ENCODE results near the gene NCKAP5L.
A peak's percentile ranks its signal among the peaks of the same experiment; 100 is the strongest.
"Not testable (repeated sequence)": the region's sequence is repeated elsewhere in the genome, so short reads cannot be mapped to it uniquely, and the experiment has no call there.

The NCKAP5L gene, protein sequence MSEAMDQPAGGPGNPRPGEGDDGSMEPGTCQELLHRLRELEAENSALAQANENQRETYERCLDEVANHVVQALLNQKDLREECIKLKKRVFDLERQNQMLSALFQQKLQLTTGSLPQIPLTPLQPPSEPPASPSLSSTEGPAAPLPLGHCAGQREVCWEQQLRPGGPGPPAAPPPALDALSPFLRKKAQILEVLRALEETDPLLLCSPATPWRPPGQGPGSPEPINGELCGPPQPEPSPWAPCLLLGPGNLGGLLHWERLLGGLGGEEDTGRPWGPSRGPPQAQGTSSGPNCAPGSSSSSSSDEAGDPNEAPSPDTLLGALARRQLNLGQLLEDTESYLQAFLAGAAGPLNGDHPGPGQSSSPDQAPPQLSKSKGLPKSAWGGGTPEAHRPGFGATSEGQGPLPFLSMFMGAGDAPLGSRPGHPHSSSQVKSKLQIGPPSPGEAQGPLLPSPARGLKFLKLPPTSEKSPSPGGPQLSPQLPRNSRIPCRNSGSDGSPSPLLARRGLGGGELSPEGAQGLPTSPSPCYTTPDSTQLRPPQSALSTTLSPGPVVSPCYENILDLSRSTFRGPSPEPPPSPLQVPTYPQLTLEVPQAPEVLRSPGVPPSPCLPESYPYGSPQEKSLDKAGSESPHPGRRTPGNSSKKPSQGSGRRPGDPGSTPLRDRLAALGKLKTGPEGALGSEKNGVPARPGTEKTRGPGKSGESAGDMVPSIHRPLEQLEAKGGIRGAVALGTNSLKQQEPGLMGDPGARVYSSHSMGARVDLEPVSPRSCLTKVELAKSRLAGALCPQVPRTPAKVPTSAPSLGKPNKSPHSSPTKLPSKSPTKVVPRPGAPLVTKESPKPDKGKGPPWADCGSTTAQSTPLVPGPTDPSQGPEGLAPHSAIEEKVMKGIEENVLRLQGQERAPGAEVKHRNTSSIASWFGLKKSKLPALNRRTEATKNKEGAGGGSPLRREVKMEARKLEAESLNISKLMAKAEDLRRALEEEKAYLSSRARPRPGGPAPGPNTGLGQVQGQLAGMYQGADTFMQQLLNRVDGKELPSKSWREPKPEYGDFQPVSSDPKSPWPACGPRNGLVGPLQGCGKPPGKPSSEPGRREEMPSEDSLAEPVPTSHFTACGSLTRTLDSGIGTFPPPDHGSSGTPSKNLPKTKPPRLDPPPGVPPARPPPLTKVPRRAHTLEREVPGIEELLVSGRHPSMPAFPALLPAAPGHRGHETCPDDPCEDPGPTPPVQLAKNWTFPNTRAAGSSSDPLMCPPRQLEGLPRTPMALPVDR (N-terminal part only)

DNA sequence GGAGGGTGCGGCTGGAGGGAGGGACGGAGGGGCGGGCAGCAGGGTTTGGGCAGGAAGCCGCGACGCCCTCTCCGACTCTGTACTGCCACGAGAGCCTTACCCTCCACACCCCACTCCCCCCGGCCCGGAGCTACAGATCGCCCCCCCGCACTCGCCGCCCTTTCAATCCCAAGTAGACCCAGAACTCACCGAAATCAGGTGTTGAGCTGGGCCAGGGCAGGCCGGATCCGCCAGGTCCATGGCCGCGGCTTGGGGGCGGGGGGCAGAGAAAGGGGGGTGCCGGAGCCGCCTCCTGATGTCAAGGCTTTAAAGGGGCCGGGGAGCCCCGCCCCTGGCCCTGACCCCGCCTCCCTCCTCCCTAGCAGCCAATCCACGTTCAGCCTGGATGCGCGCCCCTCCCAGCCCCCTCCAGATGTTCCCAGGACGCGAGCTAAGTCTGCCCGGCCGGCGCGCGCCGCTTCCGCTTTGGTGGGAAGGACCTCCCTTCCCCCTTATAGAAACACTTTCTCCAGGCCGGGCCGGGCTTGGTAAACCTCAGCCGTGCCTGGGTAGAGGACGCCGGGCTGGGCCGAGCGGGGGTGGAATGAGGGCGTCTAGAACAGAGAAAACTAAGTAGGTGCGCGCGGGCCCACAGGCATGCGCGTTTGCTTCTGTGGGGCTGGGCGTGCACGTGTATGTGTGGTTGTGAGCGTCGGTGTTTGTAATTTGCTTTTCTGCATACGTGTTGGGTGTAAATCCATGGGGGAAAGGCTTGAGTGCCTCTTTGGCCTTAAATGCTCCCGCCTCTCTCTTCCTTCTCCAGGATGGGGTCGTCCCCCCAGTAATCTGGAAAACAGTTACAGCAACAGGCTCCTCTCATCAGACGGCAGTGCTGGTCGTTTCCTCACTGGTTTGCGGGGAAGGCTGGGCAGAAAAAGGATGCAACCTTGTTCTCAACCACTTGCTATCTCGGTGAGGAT, at the start of gene NCKAP5L:
Gene NCKAP5L, minus strand, starts transcription at position 281 of the 959 bp plus-strand sequence. CDS start 24,369 bp downstream, outside the sequence.
- peak; percentile 92 for DNase-seq

DNA sequence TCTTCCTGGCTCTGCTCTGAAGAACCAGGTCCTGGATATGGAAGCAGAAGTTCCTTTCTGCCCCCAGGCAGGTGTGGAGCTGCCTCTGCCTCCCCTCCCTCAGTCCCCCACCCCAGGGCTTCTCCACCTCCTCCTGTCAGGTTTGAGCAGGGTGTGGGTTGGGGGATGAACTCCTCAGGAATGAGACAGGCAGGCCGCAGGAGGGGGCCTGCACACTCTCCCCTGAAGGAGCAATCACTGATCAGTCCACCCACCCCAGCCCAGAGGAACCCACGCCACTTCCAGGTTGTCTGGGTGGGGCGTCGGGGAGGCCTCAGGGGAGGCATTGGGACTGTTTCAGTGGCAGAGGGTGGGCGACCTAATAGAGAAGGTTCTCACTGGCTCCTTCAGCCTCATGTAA, 48.9 kb upstream of the NCKAP5L start:
- DNase-seq, result no peak

GRCh38 chr12:49876070-49876469, 47.9 kb upstream of the NCKAP5L start:
- no peak for DNase-seq

DNA sequence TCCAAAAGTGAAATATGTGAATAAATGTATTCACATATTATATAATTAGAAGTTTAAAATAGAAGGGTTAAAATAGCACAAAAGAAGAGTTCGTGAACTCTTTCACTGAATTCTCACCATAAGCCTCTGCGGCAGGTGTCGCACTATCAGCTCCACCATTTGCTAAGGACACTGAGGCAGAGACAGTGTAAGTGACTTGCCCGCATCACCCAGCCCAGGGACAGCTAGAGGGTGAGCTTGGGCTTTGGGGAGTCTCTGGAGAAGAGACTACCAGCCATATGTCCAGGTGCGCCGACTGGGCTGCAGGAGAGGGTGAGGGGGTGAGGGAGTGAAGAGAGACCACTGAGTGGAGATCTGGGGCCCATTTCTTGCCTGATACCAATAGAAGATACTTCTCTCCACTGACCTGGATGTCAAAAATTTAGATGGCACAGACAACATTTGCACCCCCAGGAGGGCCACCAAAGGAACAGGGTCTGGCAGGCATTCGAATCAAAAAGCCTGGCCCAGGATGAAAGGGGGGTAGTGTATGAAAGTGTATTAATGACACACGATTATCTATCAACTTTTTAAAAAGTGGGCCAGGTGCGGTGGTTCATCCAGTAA, 47.0 kb upstream of the NCKAP5L start:
- no peak for DNase-seq

GRCh38 chr12:49874142-49874897, 46.1 kb upstream of the NCKAP5L start:
- DNase-seq, result no peak

DNA sequence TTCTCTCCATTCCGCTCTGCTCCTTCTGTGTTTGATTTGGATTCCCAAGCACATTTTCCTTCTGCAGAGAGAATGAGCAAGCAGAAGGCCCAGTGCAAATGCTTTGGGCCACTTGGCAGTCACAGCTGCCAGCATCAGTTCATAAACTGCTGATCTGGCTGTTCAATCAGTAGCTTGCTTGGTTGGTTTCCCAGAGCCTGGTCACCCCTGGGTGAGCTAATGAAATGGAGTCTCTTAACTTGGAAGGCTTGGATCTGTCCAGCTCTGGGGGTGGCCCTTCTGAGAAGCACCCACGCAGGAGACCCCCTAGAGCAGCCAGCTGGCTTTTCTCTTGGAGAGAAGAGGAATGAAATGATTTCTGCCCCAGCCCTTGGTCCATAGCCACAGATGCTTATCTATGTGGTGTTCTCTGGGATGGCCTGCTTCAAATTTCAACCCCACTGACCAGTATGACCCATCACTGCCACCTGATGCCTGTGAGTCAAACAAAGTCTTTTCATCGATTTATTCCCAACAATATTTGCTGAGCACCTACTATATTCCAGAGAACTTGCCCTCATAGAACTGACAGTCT, 45.2 kb upstream of the NCKAP5L start:
- no peak for DNase-seq

DNA sequence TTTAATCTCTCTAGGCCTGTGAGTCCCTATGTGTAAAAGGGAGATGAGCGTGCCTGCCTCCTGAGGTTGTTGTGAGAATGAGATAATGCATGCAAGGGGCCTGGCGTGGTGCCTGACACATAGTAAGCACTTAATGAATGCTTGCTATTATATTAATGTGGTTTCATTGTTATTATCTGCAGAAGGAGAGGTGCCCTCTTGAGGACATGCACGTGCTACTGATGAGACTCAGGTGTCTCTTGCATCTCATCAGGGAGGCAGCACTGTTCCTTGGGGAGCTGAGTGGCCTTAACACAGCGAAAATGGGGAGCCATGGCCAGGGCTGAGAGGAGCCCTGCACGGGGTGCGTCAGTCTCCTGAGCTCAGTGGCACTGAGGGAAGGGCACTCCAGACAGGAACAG, 44.6 kb upstream of the NCKAP5L start:
- DNase-seq, result no peak

GRCh38 chr12:49872381-49872780, 44.2 kb upstream of the NCKAP5L start:
- DNase-seq, result no peak

- not testable (repeated sequence) for DNase-seq
These were observed 43.6 kb upstream of the NCKAP5L start for GRCh38 chr12:49871811-49872251.

GRCh38 chr12:49871263-49871561, 43.0 kb upstream of the NCKAP5L start:
- no peak for DNase-seq

- DNase-seq, result no peak
These were observed 42.5 kb upstream of the NCKAP5L start for GRCh38 chr12:49870501-49871262.

DNA sequence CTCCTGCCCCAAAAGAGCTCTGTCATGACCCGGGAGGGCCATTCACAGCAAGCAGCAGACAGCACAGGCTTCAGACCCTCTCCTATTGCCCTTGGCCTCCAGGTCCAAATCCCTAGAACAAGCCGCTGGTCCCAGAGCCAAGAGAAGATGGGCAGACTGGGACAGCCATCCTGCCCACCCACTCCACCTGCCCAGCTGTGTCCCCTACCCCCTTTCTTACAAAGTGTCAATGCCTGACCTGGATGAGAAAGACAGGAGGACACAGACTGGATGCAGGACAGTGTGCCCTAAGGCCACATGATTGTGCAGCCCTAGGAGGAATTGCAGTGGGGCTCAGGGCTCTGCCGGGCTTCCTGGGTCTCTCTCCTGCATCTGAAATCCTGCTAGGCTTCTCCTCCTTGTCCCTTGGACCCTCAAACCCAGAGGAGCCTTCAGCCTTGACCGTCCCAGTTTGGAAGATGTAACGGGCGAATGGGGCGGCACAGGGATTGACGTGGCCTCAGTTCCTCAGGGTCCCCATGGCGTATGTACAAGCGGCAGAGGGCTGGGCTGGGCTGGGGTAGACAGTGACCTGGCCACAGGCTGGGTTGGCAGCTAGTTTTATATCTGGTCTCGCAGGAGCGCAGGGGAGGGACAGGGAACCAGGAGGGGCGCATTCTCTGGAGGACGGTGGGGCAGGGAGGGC, 41.7 kb upstream of the NCKAP5L start:
- DNase-seq, result no peak

GRCh38 chr12:49868952-49869815, 41.0 kb upstream of the NCKAP5L start:
- no peak for DNase-seq

DNA sequence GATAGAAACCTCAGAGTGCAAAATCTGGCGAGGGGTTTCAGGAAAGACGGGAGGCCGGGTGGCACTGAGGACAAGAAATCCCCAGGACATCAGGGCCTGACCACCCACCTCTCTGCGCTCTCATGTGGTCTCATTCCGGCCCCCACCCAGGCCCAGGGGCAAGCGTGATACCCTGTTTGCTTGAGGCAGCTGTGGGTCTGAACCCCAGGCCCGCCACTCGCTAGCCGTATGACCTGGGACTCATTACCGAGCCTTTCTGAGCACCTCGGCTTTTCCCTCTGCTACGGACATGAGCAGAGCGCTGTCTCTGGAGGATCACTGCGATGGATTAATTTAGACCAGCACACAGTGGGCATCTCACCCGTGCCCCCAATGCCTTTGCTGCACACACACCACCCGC, 40.2 kb upstream of the NCKAP5L start:
- DNase-seq, result no peak

- no peak for DNase-seq
These were observed 39.5 kb upstream of the NCKAP5L start for GRCh38 chr12:49867570-49868341.

- peak; percentile 75 for DNase-seq
These were observed 38.8 kb upstream of the NCKAP5L start for GRCh38 chr12:49866859-49867569.

DNA sequence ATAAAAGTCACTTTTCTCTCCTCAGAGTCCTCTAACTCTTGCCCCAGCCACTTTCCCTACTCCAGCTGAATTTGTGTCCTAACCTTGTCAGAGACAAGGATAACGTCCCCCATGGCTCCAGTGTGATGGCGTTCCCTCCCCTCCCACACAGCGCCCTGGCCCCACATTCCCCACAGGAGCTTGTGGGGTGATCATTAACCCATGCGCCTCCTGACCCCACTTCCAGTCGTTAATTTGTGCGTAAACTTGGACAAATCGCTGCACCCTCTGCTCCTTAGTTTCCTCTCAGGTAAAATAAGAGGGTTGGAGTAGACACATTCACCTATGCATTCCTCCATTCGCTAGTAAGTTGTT, 37.5 kb upstream of the NCKAP5L start:
- no peak for DNase-seq
